Tibial nerve (tissue), 3 donors: ENCODE data around the gene PDE2A.

Experiments
- POLR2A ChIP-seq, 2 donors: fragments of 450-650 bp; IDR thresholded peaks; one replicate each; pipeline ENCODE4 v1.6.1; 2017; ENCODE audit warnings: antibody characterized with exemption in 2 of 2, mild to moderate bottlenecking in 2 of 2, moderate library complexity in 2 of 2
- TF ChIP-seq, protein P1 (sequence below), 5 experiments: fragments of 200-600 bp in 3 of 5; fragments of 450-650 bp in 2 of 5; sonication (generic) in 3 of 5; IDR thresholded peaks; one replicate each; pipeline ENCODE4 v1.5.1; 2016 to 2019; ENCODE audit warnings: antibody characterized with exemption in 5 of 5, mild to moderate bottlenecking in 3 of 5, moderate library complexity in 2 of 5

DNA sequence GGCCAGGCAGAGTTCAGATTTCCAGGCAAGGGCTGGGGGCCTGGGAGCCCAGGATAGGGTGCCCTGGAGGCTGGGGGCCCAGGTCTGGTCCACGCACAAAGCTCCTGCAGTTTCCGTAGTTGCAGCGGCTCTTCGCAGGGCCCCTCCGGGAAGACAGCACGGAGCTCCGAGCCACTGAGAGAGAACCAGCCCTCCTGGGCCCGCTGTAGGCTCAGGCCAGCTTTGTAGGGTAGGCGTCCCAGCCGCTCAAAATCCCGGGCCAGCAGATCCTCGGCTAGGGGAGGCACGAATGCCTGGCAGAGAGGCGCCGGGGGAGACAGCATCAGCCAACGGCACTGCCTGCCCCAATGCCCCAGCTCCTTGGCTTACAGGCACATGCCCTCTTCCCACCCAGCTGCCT is 23.6 kb upstream of the PDE2A start:
- TF ChIP-seq, protein P1, sequence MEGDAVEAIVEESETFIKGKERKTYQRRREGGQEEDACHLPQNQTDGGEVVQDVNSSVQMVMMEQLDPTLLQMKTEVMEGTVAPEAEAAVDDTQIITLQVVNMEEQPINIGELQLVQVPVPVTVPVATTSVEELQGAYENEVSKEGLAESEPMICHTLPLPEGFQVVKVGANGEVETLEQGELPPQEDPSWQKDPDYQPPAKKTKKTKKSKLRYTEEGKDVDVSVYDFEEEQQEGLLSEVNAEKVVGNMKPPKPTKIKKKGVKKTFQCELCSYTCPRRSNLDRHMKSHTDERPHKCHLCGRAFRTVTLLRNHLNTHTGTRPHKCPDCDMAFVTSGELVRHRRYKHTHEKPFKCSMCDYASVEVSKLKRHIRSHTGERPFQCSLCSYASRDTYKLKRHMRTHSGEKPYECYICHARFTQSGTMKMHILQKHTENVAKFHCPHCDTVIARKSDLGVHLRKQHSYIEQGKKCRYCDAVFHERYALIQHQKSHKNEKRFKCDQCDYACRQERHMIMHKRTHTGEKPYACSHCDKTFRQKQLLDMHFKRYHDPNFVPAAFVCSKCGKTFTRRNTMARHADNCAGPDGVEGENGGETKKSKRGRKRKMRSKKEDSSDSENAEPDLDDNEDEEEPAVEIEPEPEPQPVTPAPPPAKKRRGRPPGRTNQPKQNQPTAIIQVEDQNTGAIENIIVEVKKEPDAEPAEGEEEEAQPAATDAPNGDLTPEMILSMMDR (IDR thresholded peaks at IDR 0.05), result no peak
- TF ChIP-seq POLR2A (IDR thresholded peaks at IDR 0.05), result no peak
